COR-L47 (cell line): ENCODE results near the gene PEG3.

Experiments
- DNase-seq: peaks from one replicate; lab custom pipeline; 2025; lab: John Stamatoyannopoulos, UW

The PEG3 gene

DNA sequence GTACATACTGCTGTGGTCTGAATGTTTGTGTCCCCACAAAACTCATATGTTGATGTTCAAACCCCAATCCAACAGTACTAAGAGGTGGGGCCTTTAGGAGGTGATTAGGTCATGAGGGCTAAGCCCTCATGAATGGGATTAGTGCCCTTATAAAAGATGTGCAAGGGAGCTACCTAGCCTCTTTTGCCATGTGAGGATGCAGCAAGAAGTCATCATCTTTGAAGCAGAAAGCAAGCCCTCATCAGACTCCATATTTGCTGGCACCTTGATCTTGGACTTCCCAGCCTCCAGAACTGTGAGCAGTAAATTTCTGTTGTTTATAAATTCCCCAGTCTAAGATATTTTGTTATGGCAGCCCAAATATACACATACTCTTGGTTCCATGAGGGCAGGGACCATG, 33.9 kb downstream of the PEG3 start:
- DNase-seq, result no peak
